ENCODE results near the gene AP1S1.
"Not testable (repeated sequence)": the region's sequence is repeated elsewhere in the genome, so short reads cannot be mapped to it uniquely, and the experiment has no call there.

The AP1S1 gene

DNA sequence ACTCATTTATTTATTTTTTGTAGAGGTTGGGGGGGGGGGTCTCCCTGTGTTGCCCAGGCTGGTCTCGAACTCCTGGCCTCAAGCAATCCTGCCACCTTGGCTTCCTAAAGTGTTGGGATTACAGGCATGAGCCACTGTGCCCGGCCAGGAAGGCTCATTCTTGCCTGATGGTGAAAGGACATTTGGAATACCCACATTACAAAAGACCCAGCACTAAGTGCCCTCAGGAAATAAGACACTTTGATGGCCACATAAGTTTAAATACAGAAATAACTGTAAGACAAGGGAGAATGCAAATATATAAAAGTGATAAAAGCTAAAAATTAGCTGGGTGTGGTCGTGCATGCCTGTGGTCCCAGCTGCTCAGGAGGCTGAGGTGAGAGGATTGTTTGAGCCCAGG lies 35.4 kb upstream of the AP1S1 start:
- DNase-seq (ENCODE audit: low read depth in 1 of 2, low spot score in 1 of 2), result no peak
- in situ Hi-C loops (cut with HindIII; ENCODE audit: low pct_unique_long_range_greater_than_20kb, low sequenced_read_pairs), result no loop called here
- TF ChIP-seq JUND (IDR thresholded peaks at IDR 0.05; ENCODE audit: low read depth), result no peak

DNA sequence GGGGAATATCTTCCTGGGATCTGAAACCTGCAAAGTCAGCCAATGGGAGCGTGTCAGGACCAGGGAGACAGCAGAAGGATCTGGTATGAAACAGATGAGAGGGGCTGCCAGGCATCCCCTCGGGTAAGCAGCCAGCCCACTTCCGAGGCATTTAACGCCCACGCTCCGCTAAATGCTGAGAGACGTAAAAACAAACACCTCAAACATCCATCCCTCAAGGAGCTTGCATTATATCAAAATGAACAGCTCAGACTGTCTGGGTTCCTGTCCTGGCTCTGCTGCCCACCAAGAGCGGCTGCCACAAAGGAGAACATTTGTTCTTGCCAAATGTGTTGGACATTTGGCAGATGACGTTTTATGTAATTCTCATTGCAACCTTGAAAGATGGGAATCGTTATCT lies 34.4 kb upstream of the AP1S1 start:
- no peak for TF ChIP-seq JUND (IDR thresholded peaks at IDR 0.05; ENCODE audit: low read depth)
- in situ Hi-C loops (cut with HindIII; ENCODE audit: low pct_unique_long_range_greater_than_20kb, low sequenced_read_pairs), result no loop called here
- DNase-seq (ENCODE audit: low read depth in 1 of 2, low spot score in 1 of 2), result no peak

DNA sequence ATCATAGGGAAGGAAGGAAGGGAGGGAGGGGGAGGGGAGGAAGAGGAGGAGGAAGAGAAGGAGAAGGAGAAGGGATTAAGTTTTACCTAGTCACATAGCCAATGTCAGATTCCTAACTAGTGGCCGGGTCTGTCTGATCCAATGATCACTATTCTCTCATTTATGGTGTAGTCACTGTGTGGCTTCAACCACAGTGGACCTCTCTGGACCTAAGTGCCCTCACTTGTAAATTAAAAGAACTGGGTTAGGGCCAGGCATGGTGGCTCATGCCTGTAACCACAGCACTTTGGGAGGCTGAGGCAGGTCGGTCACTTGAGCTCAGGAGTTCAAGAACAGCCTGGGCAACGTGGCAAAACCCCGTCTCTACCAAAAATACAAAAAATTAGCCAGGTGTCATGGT lies 34.0 kb upstream of the AP1S1 start:
- no peak for TF ChIP-seq JUND (IDR thresholded peaks at IDR 0.05; ENCODE audit: low read depth)
- in situ Hi-C loops (cut with HindIII; ENCODE audit: low pct_unique_long_range_greater_than_20kb, low sequenced_read_pairs), result no loop called here
- no peak for DNase-seq (ENCODE audit: low read depth in 1 of 2, low spot score in 1 of 2)

DNA sequence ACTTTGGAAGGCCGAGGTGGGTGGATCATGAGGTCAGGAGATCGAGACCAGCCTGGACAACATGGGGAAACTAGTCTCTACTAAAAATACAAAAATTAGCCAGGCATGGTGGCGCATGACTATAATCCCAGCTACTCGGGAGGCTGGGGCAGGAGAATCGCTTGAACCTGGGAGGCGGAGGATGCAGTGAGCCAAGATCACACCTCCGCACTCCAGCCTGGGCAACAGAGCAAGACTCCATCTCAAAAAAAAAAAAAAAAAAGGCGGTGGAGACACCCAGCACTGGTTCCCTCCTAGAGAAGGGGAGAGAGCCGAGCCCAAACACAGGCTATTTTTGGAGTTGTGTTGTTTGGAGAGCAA lies 32.7 kb upstream of the AP1S1 start:
- in situ Hi-C loops (cut with HindIII; ENCODE audit: low pct_unique_long_range_greater_than_20kb, low sequenced_read_pairs); DNase-seq (ENCODE audit: low read depth in 1 of 2, low spot score in 1 of 2): not testable (repeated sequence)

DNA sequence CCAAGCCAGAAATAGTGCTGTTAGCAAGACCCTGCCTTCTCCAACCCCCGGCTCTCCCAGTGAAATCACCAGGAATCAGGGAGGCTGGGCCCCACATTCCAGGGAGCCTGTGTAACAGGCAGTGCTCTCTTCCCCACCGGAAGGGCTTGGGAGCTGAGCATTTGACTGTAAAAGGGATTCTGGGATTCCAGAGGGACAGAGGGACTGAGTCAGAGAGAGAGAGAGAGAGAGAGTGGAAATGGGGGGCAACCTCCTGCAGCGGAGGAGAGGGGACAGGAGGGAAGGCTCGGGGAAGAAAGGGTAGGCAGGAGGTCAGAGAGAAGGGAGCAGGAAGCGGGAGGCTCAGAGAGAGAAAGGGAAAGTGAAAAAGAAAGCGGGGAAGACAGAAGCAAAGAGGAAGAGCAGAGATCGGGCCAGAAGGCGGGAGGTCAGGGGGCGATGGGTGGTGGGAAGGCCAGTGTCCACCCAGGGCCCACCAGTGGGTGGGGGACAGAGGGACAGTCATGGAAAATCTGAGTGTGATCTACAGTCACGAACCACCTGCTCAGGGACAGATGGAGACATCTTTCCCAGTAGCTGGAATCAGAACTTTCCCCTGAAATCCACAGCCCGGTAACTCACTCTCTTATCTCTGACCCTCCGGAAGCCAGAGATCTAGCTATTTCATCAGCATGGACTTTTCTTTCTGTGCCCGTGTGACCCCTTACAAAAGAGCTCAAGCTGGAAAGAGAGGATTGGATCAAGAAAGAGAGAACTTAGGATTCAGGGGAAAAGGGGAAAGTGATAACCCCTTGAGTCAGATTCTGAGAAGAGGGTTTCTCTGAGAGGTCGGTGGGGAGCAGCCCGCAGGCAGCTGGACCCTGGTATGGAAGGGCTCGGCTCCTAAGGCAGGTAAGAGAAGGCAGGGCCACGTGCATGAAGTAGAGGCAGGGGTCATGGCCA lies 32.0 kb upstream of the AP1S1 start:
- peak in 1 of 2 experiments; percentile 39 for DNase-seq (ENCODE audit: low read depth in 1 of 2, low spot score in 1 of 2)
- TF ChIP-seq JUND (IDR thresholded peaks at IDR 0.05; ENCODE audit: low read depth), result no peak
- in situ Hi-C loops (cut with HindIII; ENCODE audit: low pct_unique_long_range_greater_than_20kb, low sequenced_read_pairs), result no loop called here

DNA sequence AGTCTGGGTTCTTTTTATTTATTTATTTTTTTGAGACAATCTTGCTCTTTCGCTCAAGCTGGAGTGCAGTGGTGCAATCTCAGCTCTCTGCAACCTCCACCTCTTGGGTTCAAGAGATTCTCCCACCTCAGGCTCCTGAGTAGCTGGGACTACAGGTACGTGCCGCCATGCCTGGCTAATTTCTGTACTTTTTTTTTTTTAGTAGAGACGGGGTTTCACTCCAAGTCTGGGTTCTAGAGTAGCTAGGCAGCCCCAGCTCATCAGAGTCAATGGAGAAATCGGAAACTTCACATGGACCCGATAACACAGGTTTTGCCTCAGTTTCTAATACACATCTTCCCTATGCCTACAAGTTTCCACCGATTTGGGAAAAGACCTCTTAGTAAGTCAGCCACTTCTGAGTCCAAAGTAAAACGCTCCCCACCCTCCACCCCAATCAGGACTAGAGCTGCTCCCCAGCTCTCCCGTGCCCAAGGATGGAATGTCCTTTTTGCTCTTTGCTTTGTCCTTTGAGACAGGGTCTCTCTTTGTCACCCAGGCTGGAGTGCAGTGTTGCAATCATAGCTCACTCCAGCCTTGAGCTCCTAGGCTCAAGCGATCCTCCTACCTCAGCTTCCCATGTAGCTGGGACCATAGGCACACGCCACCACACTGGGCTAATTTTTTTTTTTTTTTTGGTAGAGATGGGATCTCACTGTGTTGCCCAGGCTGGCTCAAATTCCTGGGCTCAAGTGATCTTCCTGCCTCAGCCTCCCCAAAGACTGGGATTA lies 31.2 kb upstream of the AP1S1 start:
- no peak for TF ChIP-seq JUND (IDR thresholded peaks at IDR 0.05; ENCODE audit: low read depth)
- no peak for DNase-seq (ENCODE audit: low read depth in 1 of 2, low spot score in 1 of 2)
- in situ Hi-C loops (cut with HindIII; ENCODE audit: low pct_unique_long_range_greater_than_20kb, low sequenced_read_pairs), result no loop called here

DNA sequence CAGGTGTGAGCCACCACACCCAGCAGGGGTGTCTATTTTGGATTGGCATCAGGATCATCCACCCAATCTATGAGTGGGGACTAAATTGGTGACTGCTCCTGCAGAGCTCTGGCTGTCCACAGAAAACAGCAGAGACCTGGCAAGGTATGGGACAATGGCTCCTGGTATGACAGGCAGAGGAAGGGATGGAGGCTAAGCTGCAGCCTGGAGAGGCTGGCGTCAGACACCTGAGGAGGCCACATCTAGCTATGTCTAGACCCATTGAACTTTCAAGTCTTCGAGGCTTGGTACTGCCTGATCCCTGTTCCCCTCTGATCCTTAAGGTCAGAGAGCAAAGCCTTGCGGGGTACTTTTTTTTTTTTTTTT lies 30.6 kb upstream of the AP1S1 start:
- no peak for DNase-seq (ENCODE audit: low read depth in 1 of 2, low spot score in 1 of 2)
- TF ChIP-seq JUND (IDR thresholded peaks at IDR 0.05; ENCODE audit: low read depth), result no peak
- in situ Hi-C loops (cut with HindIII; ENCODE audit: low pct_unique_long_range_greater_than_20kb, low sequenced_read_pairs), result no loop called here

DNA sequence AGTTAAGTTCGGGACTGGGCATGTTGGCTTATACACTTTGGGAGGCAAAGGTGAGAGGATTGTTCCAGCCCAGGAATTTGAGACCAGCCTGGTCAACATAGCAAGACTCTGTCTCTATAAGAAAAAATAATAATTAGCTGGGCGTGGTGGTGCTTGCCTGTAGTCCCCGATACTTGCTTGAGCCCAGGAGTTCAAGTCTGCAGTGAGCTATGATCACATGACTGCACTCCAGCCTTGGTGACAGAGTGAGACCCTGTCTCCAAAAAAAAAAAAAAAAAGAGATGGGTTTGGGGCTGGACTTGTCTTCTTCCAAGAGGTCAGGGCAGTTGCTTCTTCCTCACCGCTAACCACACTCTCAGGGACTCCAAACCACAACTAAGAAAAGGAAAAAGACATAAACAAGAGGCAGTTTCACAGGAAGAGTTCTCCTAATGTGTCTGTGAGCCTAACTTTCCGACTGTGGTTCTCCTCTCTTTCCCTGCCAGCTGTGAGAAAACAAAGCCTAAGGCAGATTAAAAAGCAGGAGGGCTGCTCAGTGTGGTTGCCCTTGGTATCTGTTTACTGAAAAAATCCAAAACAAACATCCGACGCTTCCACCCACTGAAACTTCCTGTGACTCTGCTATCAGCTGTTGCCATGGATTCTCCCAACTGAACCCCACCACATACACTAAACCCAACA lies 29.8 kb upstream of the AP1S1 start:
- TF ChIP-seq JUND (IDR thresholded peaks at IDR 0.05; ENCODE audit: low read depth), result no peak
- in situ Hi-C loops (cut with HindIII; ENCODE audit: low pct_unique_long_range_greater_than_20kb, low sequenced_read_pairs), result no loop called here
- peak in 1 of 2 experiments; percentile 10 for DNase-seq (ENCODE audit: low read depth in 1 of 2, low spot score in 1 of 2)

DNA sequence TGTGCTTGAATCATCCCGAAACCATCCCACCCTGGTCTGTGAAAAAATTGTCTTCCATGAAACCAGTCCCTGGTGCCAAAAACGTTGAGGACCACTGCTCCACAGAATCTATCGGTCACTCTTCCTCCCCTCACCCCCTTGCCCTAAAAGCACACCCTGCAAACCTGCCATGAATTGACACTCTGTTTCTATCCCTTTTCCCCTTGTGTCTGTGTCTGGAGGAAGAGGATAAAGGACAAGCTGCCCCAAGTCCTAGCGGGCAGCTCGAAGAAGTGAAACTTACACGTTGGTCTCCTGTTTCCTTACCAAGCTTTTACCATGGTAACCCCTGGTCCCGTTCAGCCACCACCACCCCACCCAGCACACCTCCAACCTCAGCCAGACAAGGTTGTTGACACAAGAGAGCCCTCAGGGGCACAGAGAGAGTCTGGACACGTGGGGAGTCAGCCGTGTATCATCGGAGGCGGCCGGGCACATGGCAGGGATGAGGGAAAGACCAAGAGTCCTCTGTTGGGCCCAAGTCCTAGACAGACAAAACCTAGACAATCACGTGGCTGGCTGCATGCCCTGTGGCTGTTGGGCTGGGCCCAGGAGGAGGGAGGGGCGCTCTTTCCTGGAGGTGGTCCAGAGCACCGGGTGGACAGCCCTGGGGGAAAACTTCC lies 28.2 kb upstream of the AP1S1 start:
- in situ Hi-C loops (cut with HindIII; ENCODE audit: low pct_unique_long_range_greater_than_20kb, low sequenced_read_pairs), result no loop called here
- no peak for TF ChIP-seq JUND (IDR thresholded peaks at IDR 0.05; ENCODE audit: low read depth)
- no peak for DNase-seq (ENCODE audit: low read depth in 1 of 2, low spot score in 1 of 2)

DNA sequence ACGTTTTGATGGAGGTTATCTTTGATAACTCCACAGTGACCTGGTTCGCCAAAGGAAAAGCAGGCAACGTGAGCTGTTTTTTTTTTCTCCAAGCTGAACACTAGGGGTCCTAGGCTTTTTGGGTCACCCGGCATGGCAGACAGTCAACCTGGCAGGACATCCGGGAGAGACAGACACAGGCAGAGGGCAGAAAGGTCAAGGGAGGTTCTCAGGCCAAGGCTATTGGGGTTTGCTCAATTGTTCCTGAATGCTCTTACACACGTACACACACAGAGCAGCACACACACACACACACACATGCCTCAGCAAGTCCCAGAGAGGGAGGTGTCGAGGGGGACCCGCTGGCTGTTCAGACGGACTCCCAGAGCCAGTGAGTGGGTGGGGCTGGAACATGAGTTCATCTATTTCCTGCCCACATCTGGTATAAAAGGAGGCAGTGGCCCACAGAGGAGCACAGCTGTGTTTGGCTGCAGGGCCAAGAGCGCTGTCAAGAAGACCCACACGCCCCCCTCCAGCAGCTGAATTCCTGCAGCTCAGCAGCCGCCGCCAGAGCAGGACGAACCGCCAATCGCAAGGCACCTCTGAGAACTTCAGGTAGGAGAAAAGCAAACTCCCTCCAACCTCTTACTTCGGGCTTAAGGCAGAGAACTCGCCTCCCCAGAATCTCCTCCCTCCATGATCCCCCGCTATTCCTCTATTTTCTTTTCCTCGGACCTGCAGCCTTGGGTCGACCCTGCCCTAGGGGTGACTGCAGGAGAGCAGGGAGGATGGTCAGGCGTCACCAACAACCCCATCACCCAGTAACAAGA lies 27.4 kb upstream of the AP1S1 start, which contains the start of gene SERPINE1:
Gene SERPINE1 (plus strand): TSS at position 454 of the 809 bp plus-strand sequence. CDS start 1,290 bp downstream, outside the sequence.
- TF ChIP-seq JUND (IDR thresholded peaks at IDR 0.05; ENCODE audit: low read depth), result no peak
- in situ Hi-C loops (cut with HindIII; ENCODE audit: low pct_unique_long_range_greater_than_20kb, low sequenced_read_pairs), result no loop called here
- no peak for DNase-seq (ENCODE audit: low read depth in 1 of 2, low spot score in 1 of 2)

DNA sequence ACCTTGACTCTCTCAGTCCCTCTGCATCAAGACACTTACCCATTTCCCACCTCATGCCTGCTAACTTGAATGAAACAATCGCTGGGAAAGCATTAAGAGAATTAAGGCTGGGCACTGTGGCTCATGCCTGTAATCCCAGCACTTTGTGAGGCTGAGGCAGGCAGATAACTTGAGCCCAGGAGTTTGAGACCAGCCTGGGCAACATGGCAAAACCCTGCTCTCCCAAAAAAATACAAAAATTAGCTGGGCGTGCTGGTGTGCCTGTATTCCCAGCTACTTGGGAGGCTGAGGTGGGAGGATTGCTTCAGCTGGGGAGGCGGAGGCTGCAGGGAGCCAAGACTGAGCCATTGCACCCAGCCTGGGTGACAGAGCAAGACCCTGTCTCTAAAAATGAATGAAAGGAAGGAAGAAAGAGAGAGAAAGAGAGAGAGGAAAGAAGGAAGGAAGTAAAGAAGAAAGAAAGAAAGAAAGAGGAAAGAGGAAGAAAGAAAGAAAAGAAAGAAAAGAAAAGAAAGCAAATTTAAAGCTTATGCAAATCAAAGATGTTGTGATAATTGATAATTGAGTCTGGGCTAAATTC lies 26.7 kb upstream of the AP1S1 start:
- no peak for DNase-seq (ENCODE audit: low read depth in 1 of 2, low spot score in 1 of 2)
- in situ Hi-C loops (cut with HindIII; ENCODE audit: low pct_unique_long_range_greater_than_20kb, low sequenced_read_pairs), result no loop called here
- no peak for TF ChIP-seq JUND (IDR thresholded peaks at IDR 0.05; ENCODE audit: low read depth)
